Fibroblast of lung (primary cell): ENCODE measurements around the gene DOC2B.

Experiments
- CTCF ChIP-seq, 2 donors: IDR thresholded peaks in 1 of 2; conservative IDR thresholded peaks in 1 of 2; 1 replicate in 1 of 2; 2 replicates in 1 of 2; pipeline ENCODE4 v1.5.1; 2011 to 2012; ENCODE audit warnings: low read length in 2 of 2, control low read depth in 1 of 2, inconsistent platforms in 1 of 2, low read depth in 1 of 2, mild to moderate bottlenecking in 1 of 2
- EZH2 ChIP-seq: IDR thresholded peaks from 2 replicates; pipeline ENCODE4 v1.5.1; 2012; ENCODE audit warnings: low read length, control low read depth, mild to moderate bottlenecking; ENCODE audit errors: missing control alignments

DNA sequence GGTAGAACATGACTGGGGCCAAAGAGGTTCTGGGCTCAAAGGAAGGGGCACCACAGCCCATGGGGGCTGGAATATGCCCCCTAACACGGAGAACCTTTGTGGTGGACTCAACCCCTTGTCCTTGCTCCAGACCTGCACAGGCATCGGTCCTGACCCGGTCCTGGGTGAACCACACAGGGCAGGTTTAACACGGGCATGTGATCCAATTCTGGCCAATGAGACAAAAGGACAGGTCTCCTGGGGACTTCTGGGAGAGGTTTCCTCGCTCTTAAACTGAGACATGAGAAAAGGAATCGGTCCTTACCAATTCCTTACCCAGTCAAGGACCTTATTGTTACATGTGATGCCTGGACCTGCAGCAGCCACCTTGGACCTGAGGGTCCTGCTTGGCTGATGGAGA is 3.7 kb downstream of the DOC2B start:
- TF ChIP-seq CTCF (conservative IDR thresholded peaks at IDR 0.05 in 1 of 2, IDR thresholded peaks at IDR 0.05 in 1 of 2; ENCODE audit: low read depth in 1 of 2, low read length in 2 of 2) (no peak), EZH2 (no peak)
